Epithelial cell of umbilical artery (primary cell): ENCODE results near the gene PRRG3. TPM values are rescaled to one million over a fixed set of nuclear protein-coding genes. Genes with fewer than 3 reads are reported as not detected.

Source experiments
- total RNA-seq: library from RNA; depleted of rRNA; stranded (reverse); fragments of >200 nt; gene quantifications from 2 replicates; pipeline ENCODE4 v1.2.3, GENCODE V29; 2014

PRRG3 gene
- not detected in 2 replicates for total RNA-seq

DNA sequence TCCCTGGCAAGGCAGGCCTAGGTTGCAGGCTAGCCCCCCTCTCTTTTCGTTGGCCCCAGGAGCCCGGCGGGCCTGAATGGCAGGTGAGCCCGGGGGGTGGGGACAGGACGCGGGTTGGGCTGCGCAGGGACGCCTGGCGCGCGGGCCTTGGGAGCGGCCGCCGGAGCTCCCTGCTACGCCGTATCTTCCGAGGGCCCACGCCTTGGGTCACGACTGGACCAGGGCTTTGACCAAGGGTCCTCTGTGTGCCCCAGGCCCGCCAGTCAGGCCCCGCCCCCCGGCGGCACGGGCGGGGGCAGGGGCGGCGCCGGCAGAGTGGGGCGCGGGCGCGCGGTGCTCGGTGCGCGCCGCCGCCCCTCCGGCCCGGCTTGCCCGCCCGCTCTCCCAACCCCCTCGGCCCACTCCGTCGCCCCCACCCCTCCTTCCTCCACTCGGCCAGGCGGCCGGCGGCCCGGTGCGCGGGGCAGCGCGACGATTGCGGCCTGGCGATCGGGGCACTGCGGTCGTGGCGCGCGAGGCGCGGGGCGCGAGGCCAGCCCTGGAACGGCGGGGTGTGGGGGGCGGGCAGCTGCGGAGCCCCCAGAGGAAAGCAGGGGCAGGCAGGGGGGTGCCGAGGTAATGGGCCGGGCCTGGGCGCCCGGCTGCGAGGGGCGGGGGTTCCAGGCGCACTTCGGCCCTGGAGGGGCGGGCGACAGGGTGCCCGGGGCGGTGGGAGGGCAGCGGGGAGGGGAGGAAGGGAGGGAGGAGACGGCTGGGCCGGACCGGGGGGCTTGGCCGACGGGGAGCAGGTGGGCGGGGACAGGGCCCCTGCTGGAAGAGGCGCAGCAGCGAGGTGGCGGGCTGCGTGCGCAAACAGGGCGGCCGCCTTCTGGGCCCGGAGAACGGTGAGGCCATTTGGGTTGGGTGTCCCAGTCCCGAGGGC lies at the start of gene PRRG3:
Gene PRRG3 (plus strand): TSS at position 798 of the 922 bp plus-strand sequence. CDS start 3,357 bp downstream, outside the sequence.

DNA sequence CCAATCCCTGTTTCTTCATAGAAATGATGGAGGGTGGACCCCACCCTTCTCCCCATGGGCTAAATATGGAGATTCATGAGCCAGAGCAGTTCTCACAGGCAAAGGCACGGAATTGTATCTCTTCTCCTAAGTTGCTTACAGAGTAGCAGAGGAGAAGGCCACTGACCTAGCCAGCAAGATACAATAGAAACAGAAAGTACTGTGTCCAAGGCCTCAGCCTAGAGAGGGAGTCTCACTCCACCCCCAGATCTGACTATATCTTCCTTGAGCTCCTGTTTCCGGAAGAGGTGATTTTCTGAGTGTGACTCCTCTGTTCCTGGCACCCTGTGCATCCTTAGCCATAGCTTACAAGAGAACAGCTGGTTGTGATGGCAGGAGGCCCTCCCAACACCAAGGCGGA lies 20.5 kb downstream of the PRRG3 start, which contains the start of gene FATE1:
Gene FATE1 (plus strand): TSS at position 284 of the 400 bp plus-strand sequence. CDS start 85 bp downstream, at position 369.

DNA sequence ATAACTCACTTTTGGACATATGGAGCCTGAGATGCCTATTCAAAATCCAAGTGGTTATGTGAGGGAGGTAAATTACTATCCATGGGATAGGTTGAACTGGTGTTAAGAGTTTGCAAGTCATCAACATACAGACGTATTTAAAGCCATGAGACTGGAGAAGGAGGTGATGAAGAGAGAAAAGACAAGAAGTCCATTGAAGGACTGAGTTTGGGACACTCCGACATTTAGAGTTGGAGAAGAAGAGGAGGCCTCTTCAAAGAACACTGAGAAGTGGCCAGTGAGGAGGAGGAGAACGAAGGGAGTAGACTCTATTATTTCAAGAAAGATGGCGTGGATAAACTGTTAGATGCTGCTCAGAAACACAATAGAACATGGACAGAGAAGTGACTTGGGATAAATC lies 39.2 kb downstream of the PRRG3 start, which contains the start of gene CNGA2:
Gene CNGA2 (plus strand): TSS at position 301 of the 400 bp plus-strand sequence. CDS start 3,738 bp downstream, outside the sequence.

Other genes with a start within 250 kb of the PRRG3 start
- gene PASD1, start 131.8 kb upstream of the PRRG3 start, total RNA-seq, result not detected in 2 replicates
- gene FATE1, start 20.6 kb downstream of the PRRG3 start, total RNA-seq, result not detected in 2 replicates
- gene CNGA2, start 39.3 kb downstream of the PRRG3 start, total RNA-seq, result not detected in 2 replicates
- gene MAGEA4, start 217.4 kb downstream of the PRRG3 start, total RNA-seq, result not detected in 2 replicates